Keratinocyte (primary cell): ENCODE data around the gene UGT1A1.

ENCODE experiments used
- CTCF ChIP-seq, 3 experiments: IDR thresholded peaks in 1 of 3; conservative IDR thresholded peaks in 1 of 3; optimal IDR thresholded peaks in 1 of 3; 2 replicates in 2 of 3; 3 replicates in 1 of 3; pipeline versions ENCODE3 to v1.5.1; 2011; ENCODE audit warnings: low read length in 3 of 3, mild to moderate bottlenecking in 3 of 3, moderate library complexity in 2 of 3, control low read depth in 1 of 3, inconsistent platforms in 1 of 3; ENCODE audit not compliant: insufficient read depth in 2 of 3; ENCODE audit errors: extremely low read depth in 1 of 3
- EZH2 ChIP-seq: IDR thresholded peaks from one replicate; pipeline ENCODE4 v1.6.1; 2012; ENCODE audit warnings: inconsistent platforms, mild to moderate bottlenecking, low read length, moderate library complexity

DNA sequence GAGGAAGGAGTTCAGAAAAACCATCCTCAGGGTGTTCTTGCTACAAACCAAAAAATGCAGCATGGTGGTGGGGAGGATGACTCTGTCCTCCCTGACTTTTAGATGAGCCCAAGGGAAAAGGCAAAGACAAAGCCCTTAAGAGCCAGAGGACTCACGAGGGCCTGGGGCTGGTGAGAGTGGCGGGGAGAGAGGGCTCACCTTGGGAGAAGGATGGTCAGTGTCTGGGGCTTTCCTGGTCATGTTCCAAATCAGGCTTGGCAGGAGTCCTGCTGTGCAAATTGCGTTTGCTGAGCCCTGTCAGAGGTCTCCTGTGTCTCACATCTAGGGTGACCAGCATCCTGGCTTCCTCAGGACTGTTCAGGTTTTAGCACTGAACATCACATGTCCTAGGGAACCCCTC lies 4.7 kb downstream of the UGT1A1 start:
- TF ChIP-seq CTCF (optimal IDR thresholded peaks at IDR 0.05 in 1 of 3, IDR thresholded peaks at IDR 0.05 in 1 of 3, conservative IDR thresholded peaks at IDR 0.05 in 1 of 3; ENCODE audit: extremely low read depth in 1 of 3, insufficient read depth in 2 of 3, low read length in 3 of 3) = no peak
- TF ChIP-seq EZH2 = no peak
